SK-N-SH (cell line): ENCODE results near the gene THSD4. TPM values are rescaled to one million over a fixed set of nuclear protein-coding genes. Genes with fewer than 3 reads are reported as not detected.

Experiments
- CTCF ChIA-PET: fragments of 300-600, 350-600 bp; formaldehyde crosslinking; extraction: SDS; loops from one replicate; lab custom pipeline; 2021; lab: Yijun Ruan, JAX
- POLR2A ChIA-PET: fragments of 350-600 bp; sonication (Branson Sonifier 250); formaldehyde crosslinking; extraction: SDS; loops from one replicate; lab custom pipeline; 2020; ENCODE audit warnings: antibody characterized with exemption, inconsistent platforms; lab: Yijun Ruan, JAX
- DNase-seq: peaks from one replicate; pipeline ENCODE4 v3.0.0; 2012
- H2AFZ ChIP-seq: fragments of 200-600 bp; sonication (generic); 2 replicates; pipeline ENCODE4 v1.8.1; 2016; ENCODE audit warnings: antibody characterized with exemption, mild to moderate bottlenecking, low read depth
- H3F3A ChIP-seq: fragments of 200-600 bp; sonication (generic); replicated peaks from 2 replicates; pipeline ENCODE3; 2016; ENCODE audit warnings: antibody characterized with exemption, mild to moderate bottlenecking; ENCODE audit not compliant: insufficient read depth
- H3K27ac ChIP-seq, 2 experiments: fragments of 200-500 bp in 1 of 2; fragments of 200-600 bp in 1 of 2; sonication (Bioruptor generic) in 1 of 2; sonication (generic), shearing (Covaris generic) in 1 of 2; 2 replicates each; pipeline versions ENCODE4 v1.5.1 to v1.6.1; 2014 to 2016; ENCODE audit warnings: low read depth in 2 of 2, inconsistent platforms in 1 of 2, low read length in 1 of 2, mild to moderate bottlenecking in 1 of 2, mixed read lengths in 1 of 2
- H3K27me3 ChIP-seq: fragments of 200-600 bp; sonication (generic), shearing (Covaris generic); 2 replicates; pipeline ENCODE4 v1.6.1; 2016; ENCODE audit warnings: mixed run types; ENCODE audit not compliant: insufficient read depth
- H3K36me3 ChIP-seq, 2 experiments: fragments of 200-500 bp in 1 of 2; fragments of 200-600 bp in 1 of 2; sonication (Bioruptor generic) in 1 of 2; sonication (generic) in 1 of 2; replicated peaks in 1 of 2; 2 replicates each; pipeline versions ENCODE3 to v1.5.1; 2014 to 2016; ENCODE audit warnings: low read length in 1 of 2, mild to moderate bottlenecking in 1 of 2; ENCODE audit not compliant: insufficient read depth in 2 of 2, control insufficient read depth in 1 of 2
- H3K4me1 ChIP-seq, 2 experiments: fragments of 200-500 bp in 1 of 2; fragments of 200-600 bp in 1 of 2; sonication (Bioruptor generic) in 1 of 2; sonication (generic), shearing (Covaris generic) in 1 of 2; 2 replicates each; pipeline versions ENCODE4 v1.5.1 to v1.6.1; 2014 to 2016; ENCODE audit warnings: low read depth in 1 of 2, low read length in 1 of 2, mixed run types in 1 of 2; ENCODE audit not compliant: insufficient read depth in 2 of 2, control insufficient read depth in 1 of 2
- H3K4me2 ChIP-seq: fragments of 200-600 bp; sonication (generic), shearing (Covaris generic); 2 replicates; pipeline ENCODE4 v1.6.1; 2017; ENCODE audit warnings: mixed run types
- H3K4me3 ChIP-seq, 2 experiments: fragments of 200-500 bp in 1 of 2; fragments of 200-600 bp in 1 of 2; sonication (Bioruptor generic) in 1 of 2; sonication (generic), shearing (Covaris generic) in 1 of 2; 2 replicates each; pipeline versions ENCODE4 v1.5.1 to v1.8.1; 2014 to 2016; ENCODE audit warnings: low read depth in 2 of 2, inconsistent platforms in 1 of 2, low read length in 1 of 2, mild to moderate bottlenecking in 1 of 2, mixed read lengths in 1 of 2, moderate library complexity in 1 of 2
- H3K79me2 ChIP-seq: fragments of 200-600 bp; sonication (generic); 2 replicates; pipeline ENCODE4 v1.8.1; 2017; ENCODE audit warnings: mild to moderate bottlenecking; ENCODE audit not compliant: insufficient read depth
- H3K9ac ChIP-seq: fragments of 200-600 bp; sonication (generic); 2 replicates; pipeline ENCODE4 v1.6.1; 2017; ENCODE audit warnings: mixed run types
- H3K9me2 ChIP-seq: fragments of 200-600 bp; sonication (generic); 2 replicates; pipeline ENCODE4 v1.6.1; 2017; ENCODE audit warnings: mixed run types
- H3K9me3 ChIP-seq: fragments of 200-600 bp; sonication (generic); 2 replicates; pipeline ENCODE4 v1.6.1; 2017; ENCODE audit warnings: mixed run types, mild to moderate bottlenecking, moderate library complexity
- H4K20me1 ChIP-seq: fragments of 200-600 bp; sonication (generic); 2 replicates; pipeline ENCODE4 v1.6.1; 2017; ENCODE audit warnings: mild to moderate bottlenecking, mixed run types; ENCODE audit not compliant: insufficient read depth
- ELF1 ChIP-seq: IDR thresholded peaks from 2 replicates; pipeline ENCODE4 v1.4.0; 2012
- EP300 ChIP-seq, 2 experiments: IDR thresholded peaks; 2 replicates each; pipeline versions ENCODE4 v1.4.0 to v1.6.1; 2012; ENCODE audit warnings: borderline replicate concordance in 1 of 2, low read depth in 1 of 2, low read length in 1 of 2
- EZH2phosphoT487 ChIP-seq: fragments of 200-600 bp; sonication (generic); IDR thresholded peaks from 2 replicates; pipeline ENCODE4 v1.6.1; 2017; ENCODE audit warnings: low read depth, mixed run types, mild to moderate bottlenecking, antibody characterized with exemption, moderate library complexity, borderline replicate concordance
- FOSL2 ChIP-seq: IDR thresholded peaks from 2 replicates; pipeline ENCODE4 v1.4.0; 2012; ENCODE audit warnings: low read depth, mild to moderate bottlenecking, moderate library complexity, borderline replicate concordance
- FOXM1 ChIP-seq: IDR thresholded peaks from 2 replicates; pipeline ENCODE4 v1.4.0; 2012; ENCODE audit warnings: low read depth, mild to moderate bottlenecking
- JUND ChIP-seq: IDR thresholded peaks from 2 replicates; pipeline ENCODE4 v1.4.0; 2012
- NFIC ChIP-seq: IDR thresholded peaks from 2 replicates; pipeline ENCODE4 v1.4.0; 2012; ENCODE audit warnings: borderline replicate concordance
- RXRA ChIP-seq: IDR thresholded peaks from 2 replicates; pipeline ENCODE4 v1.4.0; 2012; ENCODE audit warnings: low read depth, mild to moderate bottlenecking, borderline replicate concordance
- TAF1 ChIP-seq: IDR thresholded peaks from 2 replicates; pipeline ENCODE4 v1.6.1; 2012; ENCODE audit warnings: low read depth, mild to moderate bottlenecking, low read length, moderate library complexity, borderline replicate concordance
- TCF12 ChIP-seq: IDR thresholded peaks from 2 replicates; pipeline ENCODE4 v1.4.0; 2012
- TEAD4 ChIP-seq: IDR thresholded peaks from 2 replicates; pipeline ENCODE4 v1.4.0; 2012; ENCODE audit warnings: mild to moderate bottlenecking, borderline replicate concordance; ENCODE audit not compliant: insufficient read depth
- WGBS: methylation state at CpG from one replicate; pipeline ENCODE4 v1.1.6; 2017; ENCODE audit warnings: low lambda C conversion rate; 5-methylcytosine and 5-hydroxymethylcytosine counted together
- polyA plus RNA-seq, 3 experiments: library from polyadenylated mRNA; depleted of rRNA; stranded (reverse); fragments of >200 nt; gene quantifications; 2 replicates each; pipeline ENCODE4 v1.2.3, GENCODE V29; 2012
- TF ChIP-seq, protein P1 (sequence below): IDR thresholded peaks from 2 replicates; pipeline ENCODE4 v1.4.0; 2012; ENCODE audit warnings: low read depth, borderline replicate concordance
- TF ChIP-seq, protein P2 (sequence below): IDR thresholded peaks from 2 replicates; pipeline ENCODE4 v1.6.1; 2012; ENCODE audit warnings: mild to moderate bottlenecking, low read depth, low read length, moderate library complexity
- TF ChIP-seq, protein P3 (sequence below): IDR thresholded peaks from 2 replicates; pipeline ENCODE4; 2012

THSD4 gene
- polyA plus RNA-seq, 1 of the 3 experiments (the other 2 are of a cell fraction), result 79.1 TPM

DNA sequence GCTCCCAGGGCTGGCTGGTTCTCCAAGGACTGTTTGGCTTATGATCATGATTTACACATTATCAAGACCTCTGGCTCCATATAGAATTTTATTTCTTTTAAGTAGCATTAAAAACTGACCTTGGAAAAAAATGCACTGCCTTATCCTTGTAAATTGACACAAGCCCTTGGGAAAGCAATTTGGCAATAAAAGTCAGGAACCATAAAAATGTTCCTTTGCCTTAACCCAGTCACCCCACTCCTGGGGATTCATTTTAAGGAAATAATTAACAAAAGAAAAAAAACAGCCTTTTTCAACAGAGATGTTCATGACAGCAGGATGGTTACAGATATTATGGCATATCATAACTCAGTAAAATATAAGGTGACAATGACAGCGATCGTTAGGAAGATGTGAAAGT, 643.4 kb downstream of the THSD4 start:
- no peaks in the 10 kb centered on the region for H3K9me2 ChIP-seq
- WGBS, result 98% methylated on average over 2 of the region's 2 CpGs
- DNase-seq, result no peak

DNA sequence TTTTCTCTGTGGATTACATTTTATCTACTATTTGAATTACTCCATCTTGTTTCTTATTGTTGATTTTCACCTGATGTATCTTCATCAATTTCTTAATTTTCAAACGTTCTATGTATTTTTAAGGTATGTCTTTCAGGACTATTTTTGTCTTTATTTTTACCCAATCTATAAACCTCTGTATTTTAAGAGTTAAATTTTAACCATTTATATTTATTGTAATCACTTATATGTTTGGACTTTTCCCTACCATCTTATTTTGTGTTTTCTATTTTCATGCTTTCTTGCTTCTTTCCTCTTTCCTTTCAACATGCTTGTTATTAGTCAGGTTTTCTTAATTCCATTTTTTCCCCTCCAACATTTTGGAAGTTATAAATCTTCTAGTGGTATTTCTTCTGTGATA, 645.6 kb downstream of the THSD4 start:
- Histone ChIP-seq H3F3A (peaks cover 17% of the 10 kb centered on the region), H3K36me3 (peaks cover 9 to 30% of the 10 kb centered on the region in 2 experiments), H3K27me3 (no peaks in the 10 kb centered on the region), H3K4me2 (no peak overlapping the region), H3K9me3 (peaks cover 17% of the 10 kb centered on the region), H3K4me3 (no peak overlapping the region), H3K9ac (no peak overlapping the region), H4K20me1 (no peaks in the 10 kb centered on the region), H3K9me2 (no peaks in the 10 kb centered on the region), H2AFZ (no peak overlapping the region), H3K4me1 (no peaks in the 10 kb centered on the region; a peak in 2 of 4 replicates), H3K79me2 (no peaks in the 10 kb centered on the region), H3K27ac (peak overlapping the region; percentile 19 to 59; a peak in 3 of 4 replicates)
- no peak for DNase-seq
- ChIA-PET CTCF (interaction anchor here (0.8 to 1.8 kb wide), 2 partner anchors 20 to 30 kb away, joined by 3 to 6 read pairs; no protein-coding TSS in a partner anchor), POLR2A (no interaction called here)
- 59% methylated on average over 1 of the region's 1 CpG for WGBS
- TF ChIP-seq, protein P1, sequence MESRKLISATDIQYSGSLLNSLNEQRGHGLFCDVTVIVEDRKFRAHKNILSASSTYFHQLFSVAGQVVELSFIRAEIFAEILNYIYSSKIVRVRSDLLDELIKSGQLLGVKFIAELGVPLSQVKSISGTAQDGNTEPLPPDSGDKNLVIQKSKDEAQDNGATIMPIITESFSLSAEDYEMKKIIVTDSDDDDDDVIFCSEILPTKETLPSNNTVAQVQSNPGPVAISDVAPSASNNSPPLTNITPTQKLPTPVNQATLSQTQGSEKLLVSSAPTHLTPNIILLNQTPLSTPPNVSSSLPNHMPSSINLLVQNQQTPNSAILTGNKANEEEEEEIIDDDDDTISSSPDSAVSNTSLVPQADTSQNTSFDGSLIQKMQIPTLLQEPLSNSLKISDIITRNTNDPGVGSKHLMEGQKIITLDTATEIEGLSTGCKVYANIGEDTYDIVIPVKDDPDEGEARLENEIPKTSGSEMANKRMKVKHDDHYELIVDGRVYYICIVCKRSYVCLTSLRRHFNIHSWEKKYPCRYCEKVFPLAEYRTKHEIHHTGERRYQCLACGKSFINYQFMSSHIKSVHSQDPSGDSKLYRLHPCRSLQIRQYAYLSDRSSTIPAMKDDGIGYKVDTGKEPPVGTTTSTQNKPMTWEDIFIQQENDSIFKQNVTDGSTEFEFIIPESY, result no peak
- no peak for TF ChIP-seq ELF1
- TF ChIP-seq TEAD4, result no peak
- TF ChIP-seq, all 33 proteins: peak for 0

More for the DNA sequence above, 643.4 kb downstream of the THSD4 start:
- Histone ChIP-seq H3K9ac (no peak overlapping the region), H3F3A (peaks cover 17% of the 10 kb centered on the region), H3K4me3 (no peak overlapping the region), H2AFZ (no peak overlapping the region), H3K27ac (no peak overlapping the region), H4K20me1 (no peaks in the 10 kb centered on the region), H3K4me2 (no peak overlapping the region), H3K79me2 (no peaks in the 10 kb centered on the region), H3K9me3 (peaks cover 17% of the 10 kb centered on the region), H3K4me1 (peaks cover 0 to under 1% of the 10 kb centered on the region in 2 experiments; a peak in 2 of 4 replicates), H3K27me3 (no peaks in the 10 kb centered on the region), H3K36me3 (peaks cover 3 to 41% of the 10 kb centered on the region in 2 experiments)
- CTCF ChIA-PET, result interaction anchor here (2.6 kb wide), 1 partner anchor 14 kb away, joined by 11 read pairs; no protein-coding TSS in a partner anchor
- POLR2A ChIA-PET, result no interaction called here
- no peak for TF ChIP-seq EZH2phosphoT487
- no peak for TF ChIP-seq TAF1
- no peak for TF ChIP-seq FOXM1
- TF ChIP-seq RXRA, result no peak

DNA sequence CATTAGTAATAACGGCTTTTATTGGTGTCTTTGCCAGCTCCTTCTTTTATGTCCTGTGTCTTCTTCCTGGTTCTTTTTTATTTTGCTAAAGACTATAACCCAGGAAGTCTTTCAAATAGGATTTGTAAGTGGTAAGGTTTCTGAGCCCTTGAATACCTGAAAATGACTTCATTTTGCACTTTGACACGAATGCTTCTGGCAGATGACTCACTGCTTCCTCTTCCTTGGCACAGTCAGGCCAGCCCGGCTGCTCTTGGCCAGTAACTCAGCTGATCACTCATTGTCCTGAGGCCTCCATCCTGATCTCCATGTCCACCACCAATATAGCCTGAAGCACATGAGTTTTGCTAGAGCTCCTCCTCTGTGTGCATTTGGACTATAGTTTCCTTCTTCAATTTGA, 646.4 kb downstream of the THSD4 start:
- Histone ChIP-seq H3K79me2 (no peaks in the 10 kb centered on the region), H3K4me1 (no peaks in the 10 kb centered on the region; a peak in 2 of 4 replicates), H3K9me2 (no peaks in the 10 kb centered on the region), H3K4me3 (no peak overlapping the region), H3K4me2 (no peak overlapping the region), H3K9me3 (peaks cover 17% of the 10 kb centered on the region), H3K27ac (peak overlapping the region; percentile 26 to 59; a peak in 3 of 4 replicates), H3F3A (peaks cover 17% of the 10 kb centered on the region), H4K20me1 (no peaks in the 10 kb centered on the region), H2AFZ (no peak overlapping the region), H3K9ac (no peak overlapping the region), H3K36me3 (peaks cover 9 to 30% of the 10 kb centered on the region in 2 experiments), H3K27me3 (no peaks in the 10 kb centered on the region)
- ChIA-PET POLR2A (no interaction called here), CTCF (interaction anchor here (0.5 to 1.8 kb wide), 3 partner anchors 19 to 424 kb away, joined by 3 to 6 read pairs (median 3); no protein-coding TSS in a partner anchor)
- WGBS, result 11% methylated on average over 3 of the region's 3 CpGs
- no peak for DNase-seq
- peak; percentile 68 for TF ChIP-seq TCF12
- TF ChIP-seq JUND, result peak; percentile 84
- TF ChIP-seq NFIC, result peak; percentile 81
- TF ChIP-seq, protein P2, sequence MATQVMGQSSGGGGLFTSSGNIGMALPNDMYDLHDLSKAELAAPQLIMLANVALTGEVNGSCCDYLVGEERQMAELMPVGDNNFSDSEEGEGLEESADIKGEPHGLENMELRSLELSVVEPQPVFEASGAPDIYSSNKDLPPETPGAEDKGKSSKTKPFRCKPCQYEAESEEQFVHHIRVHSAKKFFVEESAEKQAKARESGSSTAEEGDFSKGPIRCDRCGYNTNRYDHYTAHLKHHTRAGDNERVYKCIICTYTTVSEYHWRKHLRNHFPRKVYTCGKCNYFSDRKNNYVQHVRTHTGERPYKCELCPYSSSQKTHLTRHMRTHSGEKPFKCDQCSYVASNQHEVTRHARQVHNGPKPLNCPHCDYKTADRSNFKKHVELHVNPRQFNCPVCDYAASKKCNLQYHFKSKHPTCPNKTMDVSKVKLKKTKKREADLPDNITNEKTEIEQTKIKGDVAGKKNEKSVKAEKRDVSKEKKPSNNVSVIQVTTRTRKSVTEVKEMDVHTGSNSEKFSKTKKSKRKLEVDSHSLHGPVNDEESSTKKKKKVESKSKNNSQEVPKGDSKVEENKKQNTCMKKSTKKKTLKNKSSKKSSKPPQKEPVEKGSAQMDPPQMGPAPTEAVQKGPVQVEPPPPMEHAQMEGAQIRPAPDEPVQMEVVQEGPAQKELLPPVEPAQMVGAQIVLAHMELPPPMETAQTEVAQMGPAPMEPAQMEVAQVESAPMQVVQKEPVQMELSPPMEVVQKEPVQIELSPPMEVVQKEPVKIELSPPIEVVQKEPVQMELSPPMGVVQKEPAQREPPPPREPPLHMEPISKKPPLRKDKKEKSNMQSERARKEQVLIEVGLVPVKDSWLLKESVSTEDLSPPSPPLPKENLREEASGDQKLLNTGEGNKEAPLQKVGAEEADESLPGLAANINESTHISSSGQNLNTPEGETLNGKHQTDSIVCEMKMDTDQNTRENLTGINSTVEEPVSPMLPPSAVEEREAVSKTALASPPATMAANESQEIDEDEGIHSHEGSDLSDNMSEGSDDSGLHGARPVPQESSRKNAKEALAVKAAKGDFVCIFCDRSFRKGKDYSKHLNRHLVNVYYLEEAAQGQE, result no peak
- TF ChIP-seq EP300 (IDR thresholded peaks at IDR 0.05; ENCODE audit: borderline replicate concordance in 1 of 2, low read depth in 1 of 2, low read length in 1 of 2), result peak in 1 of 2 experiments; percentile 60; a peak in 1 of 4 replicates
- TF ChIP-seq, protein P3, sequence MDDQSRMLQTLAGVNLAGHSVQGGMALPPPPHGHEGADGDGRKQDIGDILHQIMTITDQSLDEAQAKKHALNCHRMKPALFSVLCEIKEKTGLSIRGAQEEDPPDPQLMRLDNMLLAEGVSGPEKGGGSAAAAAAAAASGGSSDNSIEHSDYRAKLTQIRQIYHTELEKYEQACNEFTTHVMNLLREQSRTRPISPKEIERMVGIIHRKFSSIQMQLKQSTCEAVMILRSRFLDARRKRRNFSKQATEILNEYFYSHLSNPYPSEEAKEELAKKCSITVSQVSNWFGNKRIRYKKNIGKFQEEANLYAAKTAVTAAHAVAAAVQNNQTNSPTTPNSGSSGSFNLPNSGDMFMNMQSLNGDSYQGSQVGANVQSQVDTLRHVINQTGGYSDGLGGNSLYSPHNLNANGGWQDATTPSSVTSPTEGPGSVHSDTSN, result peak; percentile 84
- peak; percentile 72 for TF ChIP-seq RXRA
- TF ChIP-seq ELF1, result peak; percentile 53; the same call in 1 of the 2 replicates
- peak; percentile 94 for TF ChIP-seq FOSL2
- no peak for TF ChIP-seq TAF1
